K562 (cell line): Measurements from ENCODE around the gene CALD1. TPM values are rescaled to one million over a fixed set of nuclear protein-coding genes. Genes with fewer than 3 reads are reported as not detected.

Experiments
- ATAC-seq: fragments of 200-7000 bp; cut with Tn5 transposase; 3 replicates; pipeline ENCODE4 v1.9.1; 2020; ENCODE audit warnings: moderate library complexity
- BruUV-seq: library from RNA; stranded (reverse); fragments of 400-500 nt; replicated peaks from 2 replicates; lab custom pipeline; 2021; lab: Mats Ljungman, UMichigan
- CTCF ChIA-PET: fragments of 300-600 bp; formaldehyde crosslinking; extraction: SDS; loops from one replicate; lab custom pipeline; 2021; ENCODE audit warnings: low intra/inter-chr PET ratio; lab: Yijun Ruan, JAX
- POLR2A ChIA-PET: fragments of 300-600, 350-650 bp; sonication (Branson Sonifier 250); formaldehyde crosslinking; extraction: SDS; loops from one replicate; lab custom pipeline; 2021; ENCODE audit warnings: antibody characterized with exemption, inconsistent platforms; lab: Yijun Ruan, JAX
- DNase-seq, 4 experiments: peaks; one replicate each; pipeline versions ENCODE4 v3.0.0 to v3.0.0-alpha.2; 2011 to 2018; ENCODE audit warnings: low spot score in 3 of 4, mixed read lengths in 3 of 4; ENCODE audit errors: extremely low read depth in 1 of 4
- FAIRE-seq: peaks from 2 replicates; lab custom pipeline; 2011; peaks lifted over from hg19 to GRCh38; lab: Jason Lieb, UNC
- H2AFZ ChIP-seq: 2 replicates; pipeline ENCODE4 v1.6.0; 2011; ENCODE audit warnings: low read depth, low read length, control low read depth, inconsistent platforms
- H3K27ac ChIP-seq: fragments of 200-600 bp; 3 replicates; pipeline ENCODE4 v1.8.0; 2011; ENCODE audit warnings: low read depth, mild to moderate bottlenecking, control low read depth, inconsistent platforms, low read length, moderate library complexity, mixed read lengths; ENCODE audit errors: extremely low read depth
- H3K27me3 ChIP-seq, 2 experiments: fragments of 300-600 bp in 1 of 2; 2 replicates in 1 of 2; 3 replicates in 1 of 2; pipeline versions ENCODE4 v1.6.0 to v1.8.0; 2011; ENCODE audit warnings: inconsistent platforms in 2 of 2, low read length in 2 of 2, mild to moderate bottlenecking in 1 of 2, mixed read lengths in 1 of 2, moderate library complexity in 1 of 2; ENCODE audit not compliant: control insufficient read depth in 2 of 2, insufficient read depth in 2 of 2
- H3K36me3 ChIP-seq: fragments of 300-600 bp; 3 replicates; pipeline ENCODE4 v1.8.0; 2011; ENCODE audit warnings: mild to moderate bottlenecking, low read length, inconsistent platforms; ENCODE audit not compliant: control insufficient read depth, insufficient read depth
- H3K4me1 ChIP-seq, 2 experiments: fragments of 200-600 bp in 1 of 2; replicated peaks in 1 of 2; 2 replicates in 1 of 2; 3 replicates in 1 of 2; pipeline versions ENCODE4 v1.5.1 to v1.8.0; 2011; ENCODE audit warnings: inconsistent platforms in 2 of 2, low read length in 2 of 2, mild to moderate bottlenecking in 1 of 2, mixed read lengths in 1 of 2, moderate library complexity in 1 of 2; ENCODE audit not compliant: control insufficient read depth in 2 of 2, insufficient read depth in 2 of 2
- H3K4me2 ChIP-seq: 2 replicates; pipeline ENCODE4 v1.6.1; 2011; ENCODE audit warnings: low read length, control low read depth, inconsistent platforms, mixed read lengths; ENCODE audit not compliant: insufficient read depth
- H3K4me3 ChIP-seq: fragments of 200-600 bp; sonication (generic), shearing (Covaris generic); 2 replicates; pipeline ENCODE4 v1.5.1; 2016; ENCODE audit warnings: control low read depth, inconsistent platforms
- H3K79me2 ChIP-seq: fragments of 200-600 bp; 3 replicates; pipeline ENCODE4 v1.8.0; 2011; ENCODE audit warnings: low read length, inconsistent platforms; ENCODE audit not compliant: control insufficient read depth, insufficient read depth
- H3K9ac ChIP-seq, 2 experiments: 2 replicates each; pipeline versions ENCODE4 v1.6.0 to v1.6.1; 2011; ENCODE audit warnings: low read depth in 2 of 2, low read length in 2 of 2, control low read depth in 1 of 2, inconsistent platforms in 1 of 2, mild to moderate bottlenecking in 1 of 2, mixed read lengths in 1 of 2; ENCODE audit not compliant: insufficient read depth in 1 of 2
- H3K9me1 ChIP-seq: one replicate; pipeline ENCODE4 v1.6.0; 2011; ENCODE audit warnings: inconsistent platforms, mild to moderate bottlenecking, low read length, moderate library complexity; ENCODE audit not compliant: control insufficient read depth, insufficient read depth
- H3K9me3 ChIP-seq: replicated peaks from 2 replicates; pipeline ENCODE4 v1.5.1; 2011; ENCODE audit warnings: low read depth, low read length, inconsistent platforms; ENCODE audit not compliant: control insufficient read depth, insufficient read depth
- H4K20me1 ChIP-seq: replicated peaks from 2 replicates; pipeline ENCODE4 v1.6.1; 2011; ENCODE audit warnings: low read length, inconsistent platforms, mixed read lengths; ENCODE audit not compliant: control insufficient read depth, insufficient read depth
- BCLAF1 ChIP-seq, 2 experiments: fragments of 450-650 bp in 1 of 2; IDR thresholded peaks; 2 replicates each; pipeline ENCODE4 v1.6.1; 2011 to 2017; ENCODE audit warnings: low read depth in 2 of 2, antibody characterized with exemption in 1 of 2, borderline replicate concordance in 1 of 2, low read length in 1 of 2, mild to moderate bottlenecking in 1 of 2, mixed read lengths in 1 of 2; ENCODE audit not compliant: control insufficient read depth in 1 of 2
- MAZ ChIP-seq, 2 experiments: fragments of 450-650 bp in 1 of 2; sonication (generic) in 1 of 2; formaldehyde crosslinking; IDR thresholded peaks in 1 of 2; conservative IDR thresholded peaks in 1 of 2; 2 replicates each; pipeline versions ENCODE4 v1.4.0 to v1.5.0; 2020; ENCODE audit warnings: mild to moderate bottlenecking in 1 of 2, missing genetic modification reagents in 1 of 2
- ZBTB12 ChIP-seq: fragments of 250-450 bp; sonication (Bioruptor Pico); IDR thresholded peaks from 2 replicates; pipeline ENCODE4 v1.4.0; 2020
- ZBTB7A ChIP-seq: IDR thresholded peaks from 2 replicates; pipeline ENCODE4 v1.6.1; 2011; ENCODE audit warnings: low read depth, mild to moderate bottlenecking, low read length, moderate library complexity, borderline replicate concordance; ENCODE audit not compliant: control insufficient read depth
- ZC3H11A ChIP-seq: IDR thresholded peaks from 2 replicates; pipeline ENCODE4 v1.6.1; 2012; ENCODE audit warnings: low read depth, low read length, improper control_type of control experiment
- ZNF785 ChIP-seq: fragments of 250-450 bp; sonication (Bioruptor Pico); IDR thresholded peaks from 2 replicates; pipeline ENCODE4 v1.4.0; 2020; ENCODE audit warnings: mild to moderate bottlenecking
- WGBS: fragments of 100-300 bp; shearing (Covaris generic); methylation state at CpG from one replicate; pipeline ENCODE4 v1.1.6; 2016; ENCODE audit warnings: low coverage, mixed read lengths; ENCODE audit not compliant: insufficient coverage; ENCODE audit errors: missing lambda C conversion rate; 5-methylcytosine and 5-hydroxymethylcytosine counted together
- in situ Hi-C: fragments of 300-500 bp; cut with MboI; formaldehyde crosslinking; loops from 4 replicates; pipeline ENCODE4 v1.15.0; 2018; ENCODE audit warnings: inconsistent platforms, mixed read lengths
- intact Hi-C: fragments of 100-400 bp; cut with micrococcal nuclease; formaldehyde crosslinking; loops from 2 replicates; pipeline ENCODE4 v1.14.2; 2022
- polyA plus RNA-seq, 8 experiments: library from polyadenylated mRNA; depleted of rRNA in 4 of 8; stranded (reverse) in 5 of 8; unstranded in 3 of 8; fragments of >200 nt; fragmentation: Nextera tagmentation in 2 of 8; fragmentation: Illumina TruSeq in 1 of 8; extraction: Ambion mirVana in 2 of 8; extraction: Trizol in 1 of 8; gene quantifications; 2 replicates each; pipeline versions ENCODE4 v1.2.1 to v1.2.3, GENCODE V29; 2011 to 2014; ENCODE audit warnings: inconsistent platforms in 1 of 8, missing spikeins in 1 of 8
- total RNA-seq, 7 experiments: library from RNA; depleted of rRNA in 6 of 7; stranded (reverse); fragments of >200 nt in 6 of 7; fragmentation: Illumina TruSeq in 2 of 7; extraction: Trizol in 2 of 7; gene quantifications; 2 replicates each; pipeline versions ENCODE4 v1.2.1 to v1.2.3, GENCODE V29; 2011 to 2021; ENCODE audit warnings: low replicate concordance in 1 of 7
- TF ChIP-seq, protein P1 (sequence below): fragments of 450-650 bp; formaldehyde crosslinking; conservative IDR thresholded peaks from 2 replicates; pipeline ENCODE4 v1.4.0; 2022; ENCODE audit warnings: mild to moderate bottlenecking, missing genetic modification characterization

CALD1 gene
- total and polyA plus RNA-seq, 9 of the 15 experiments (the other 6 are each of a cell fraction or from before 2014, with no cell fraction given) = 0.40 TPM; not detected in 8

DNA sequence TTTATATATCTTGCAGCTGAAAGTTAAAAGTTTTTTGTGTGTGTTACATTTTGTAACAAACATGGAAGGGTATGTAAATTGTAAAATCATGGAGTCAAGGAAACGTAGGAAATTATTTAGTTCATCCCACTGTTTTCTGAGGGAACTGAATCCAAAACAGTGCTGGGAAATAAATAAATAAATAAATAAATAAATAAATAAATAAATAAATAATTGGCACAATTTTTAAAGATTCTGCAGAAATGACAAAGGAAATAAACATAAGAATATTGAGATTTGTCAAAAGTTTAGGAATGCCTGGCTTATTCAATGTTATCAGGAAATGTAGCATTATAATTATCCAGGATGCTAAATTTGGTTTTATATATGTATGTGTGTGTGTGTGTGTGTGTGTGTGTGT lies 115.5 kb downstream of the CALD1 start:
- no TSS peak for BruUV-seq
- Histone ChIP-seq H3K27me3 (peaks cover 30 to 35% of the 10 kb centered on the region in 2 experiments; a peak in 4 of 5 replicates), H3K9me1 (no peaks in the 10 kb centered on the region), H3K9me3 (no peaks in the 10 kb centered on the region), H3K36me3 (no peaks in the 10 kb centered on the region), H2AFZ (no peak overlapping the region), H3K27ac (no peak overlapping the region), H3K9ac (no peak overlapping the region), H3K79me2 (no peaks in the 10 kb centered on the region), H3K4me2 (no peak overlapping the region), H4K20me1 (no peaks in the 10 kb centered on the region; the same call in 1 of the 2 replicates), H3K4me1 (peaks cover 0 to 4% of the 10 kb centered on the region in 2 experiments; a peak in 3 of 5 replicates), H3K4me3 (no peak overlapping the region)
- ChIA-PET POLR2A (interaction anchor here (0.9 kb wide), 1 partner anchor 10 kb away, joined by 3 read pairs; no protein-coding TSS in a partner anchor), CTCF (no interaction called here)
- FAIRE-seq (no peak), DNase-seq (no peak), ATAC-seq (no peak)
- in situ Hi-C loops = no loop called here
- TF ChIP-seq ZNF785 (no peak), BCLAF1 (IDR thresholded peaks at IDR 0.05; ENCODE audit: borderline replicate concordance in 1 of 2, control insufficient read depth in 1 of 2, low read depth in 2 of 2, low read length in 1 of 2) (no peak), MAZ (CRISPR knock-in tag; conservative IDR thresholded peaks at IDR 0.05 in 1 of 2, IDR thresholded peaks at IDR 0.05 in 1 of 2) (no peak), ZC3H11A (0 out of 2 replicates have a peak, but pooled peaks have one; percentile 48), ZBTB7A (no peak), ZBTB12 (CRISPR knock-in tag) (no peak)
- TF ChIP-seq, protein P1, sequence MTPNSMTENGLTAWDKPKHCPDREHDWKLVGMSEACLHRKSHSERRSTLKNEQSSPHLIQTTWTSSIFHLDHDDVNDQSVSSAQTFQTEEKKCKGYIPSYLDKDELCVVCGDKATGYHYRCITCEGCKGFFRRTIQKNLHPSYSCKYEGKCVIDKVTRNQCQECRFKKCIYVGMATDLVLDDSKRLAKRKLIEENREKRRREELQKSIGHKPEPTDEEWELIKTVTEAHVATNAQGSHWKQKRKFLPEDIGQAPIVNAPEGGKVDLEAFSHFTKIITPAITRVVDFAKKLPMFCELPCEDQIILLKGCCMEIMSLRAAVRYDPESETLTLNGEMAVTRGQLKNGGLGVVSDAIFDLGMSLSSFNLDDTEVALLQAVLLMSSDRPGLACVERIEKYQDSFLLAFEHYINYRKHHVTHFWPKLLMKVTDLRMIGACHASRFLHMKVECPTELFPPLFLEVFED (CRISPR knock-in tag) = no peak
- WGBS = 4% methylated on average over 1 of the region's 1 CpG
- intact Hi-C loops = no loop called here
